PC-3 (cell line): Measurements from ENCODE around the gene PIGA. TPM values are rescaled to one million over a fixed set of nuclear protein-coding genes. Genes with fewer than 3 reads are reported as not detected.

Source experiments
- ATAC-seq: fragments of 200-7000 bp; cut with Tn5 transposase; 2 replicates; pipeline ENCODE4 v1.9.1; 2020; ENCODE audit warnings: mild to moderate bottlenecking, moderate library complexity
- BruUV-seq: library from RNA; stranded (reverse); fragments of 400-500 nt; replicated peaks from 2 replicates; lab custom pipeline; 2021; lab: Mats Ljungman, UMichigan
- CTCF ChIA-PET: fragments of 300-600 bp; sonication (Branson Sonifier 250); formaldehyde crosslinking; loops from one replicate; lab custom pipeline; 2022; ENCODE audit warnings: antibody characterized with exemption; lab: Charles Lee
- POLR2A ChIA-PET: fragments of 300-600 bp; sonication (Branson Sonifier 250); formaldehyde crosslinking; loops from one replicate; lab custom pipeline; 2022; ENCODE audit warnings: antibody characterized with exemption; ENCODE audit not compliant: unreplicated experiment; lab: Charles Lee
- DNase-seq: peaks from one replicate; pipeline ENCODE4 v3.0.0-alpha.2; 2015
- H2AFZ ChIP-seq: fragments of 300-600 bp; sonication (generic); 2 replicates; pipeline ENCODE4 v1.6.0; 2016; ENCODE audit warnings: antibody characterized with exemption, low read length
- H3F3A ChIP-seq: fragments of 300-600 bp; sonication (generic); one replicate; pipeline ENCODE4 v1.6.0; 2017; ENCODE audit warnings: antibody characterized with exemption, low read length, control low read depth, mild to moderate bottlenecking; ENCODE audit not compliant: unreplicated experiment
- H3K27ac ChIP-seq: fragments of 300-600 bp; sonication (generic); 2 replicates; pipeline ENCODE4 v1.5.1; 2016; ENCODE audit warnings: mild to moderate bottlenecking, low read length
- H3K27me3 ChIP-seq: fragments of 300-600 bp; sonication (generic); 2 replicates; pipeline ENCODE4 v1.6.1; 2016; ENCODE audit warnings: low read length, mixed read lengths
- H3K36me3 ChIP-seq: fragments of 300-600 bp; sonication (generic); 2 replicates; pipeline ENCODE4 v1.6.1; 2016; ENCODE audit warnings: low read depth, mixed run types, low read length, mixed read lengths
- H3K4me1 ChIP-seq: fragments of 300-600 bp; sonication (generic); 2 replicates; pipeline ENCODE4 v1.5.1; 2016; ENCODE audit warnings: low read length; ENCODE audit not compliant: insufficient read depth
- H3K4me2 ChIP-seq: fragments of 300-600 bp; sonication (generic); 2 replicates; pipeline ENCODE4 v1.6.0; 2016; ENCODE audit warnings: low read length
- H3K4me3 ChIP-seq: fragments of 300-600 bp; sonication (generic); 2 replicates; pipeline ENCODE4 v1.5.1; 2016; ENCODE audit warnings: mild to moderate bottlenecking, low read length, mixed read lengths
- H3K79me2 ChIP-seq: fragments of 300-600 bp; sonication (generic); 2 replicates; pipeline ENCODE4 v1.6.1; 2017; ENCODE audit warnings: low read length, mixed read lengths
- H3K9ac ChIP-seq: fragments of 300-600 bp; sonication (generic); 2 replicates; pipeline ENCODE4 v1.6.0; 2016; ENCODE audit warnings: mild to moderate bottlenecking, low read length
- H3K9me2 ChIP-seq: fragments of 300-600 bp; sonication (generic); replicated peaks from 2 replicates; pipeline ENCODE4 v1.6.1; 2016; ENCODE audit warnings: mixed run types, low read length, mixed read lengths
- H3K9me3 ChIP-seq: fragments of 300-600 bp; sonication (generic); 2 replicates; pipeline ENCODE4 v1.6.1; 2016; ENCODE audit warnings: low read length, mixed read lengths
- H4K20me1 ChIP-seq: fragments of 300-600 bp; sonication (generic); 2 replicates; pipeline ENCODE4 v1.6.1; 2016; ENCODE audit warnings: low read length, mixed read lengths
- EZH2 ChIP-seq: fragments of 300-600 bp; sonication (generic); IDR thresholded peaks from one replicate; pipeline ENCODE4 v1.6.1; 2017; ENCODE audit warnings: antibody characterized with exemption, mild to moderate bottlenecking, low read length; ENCODE audit not compliant: unreplicated experiment
- EZH2phosphoT487 ChIP-seq: fragments of 300-600 bp; sonication (generic); IDR thresholded peaks from 2 replicates; pipeline ENCODE4 v1.6.1; 2018; ENCODE audit warnings: mild to moderate bottlenecking, antibody characterized with exemption, low read length, borderline replicate concordance
- intact Hi-C: fragments of 100-400 bp; cut with micrococcal nuclease; formaldehyde crosslinking; loops from 2 replicates; pipeline ENCODE4 v1.9.0; 2023
- total RNA-seq: library from RNA; depleted of rRNA; stranded (reverse); fragments of >200 nt; gene quantifications from 2 replicates; pipeline ENCODE4 v1.2.3, GENCODE V29; 2014
- TF ChIP-seq, protein P1 (sequence below): fragments of 300-600 bp; sonication (generic); conservative IDR thresholded peaks from 2 replicates; pipeline ENCODE4 v1.5.1; 2017; ENCODE audit warnings: antibody characterized with exemption, low read depth, mild to moderate bottlenecking, low read length

Gene PIGA
- total RNA-seq, 1 experiment from 2014 or later, result 17.9 TPM

DNA sequence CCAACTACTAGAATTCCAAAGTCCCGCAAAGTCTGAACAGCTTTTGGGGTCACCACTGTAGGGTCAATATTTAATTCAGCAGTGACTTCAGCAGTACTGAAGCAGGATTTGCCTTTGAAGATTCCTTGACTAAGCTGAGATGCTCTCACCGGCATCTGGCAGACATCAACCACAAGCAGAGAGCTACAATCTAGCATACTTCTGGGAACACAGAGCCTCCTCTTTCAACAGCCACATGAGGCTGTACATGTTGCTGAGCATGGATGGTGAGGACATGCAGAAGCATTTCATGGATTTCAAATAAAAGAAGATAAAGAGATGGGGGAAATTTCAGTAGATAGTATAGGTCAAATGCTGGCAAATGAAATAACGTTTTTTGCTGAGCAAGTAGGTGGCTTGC, 13.3 kb downstream of the PIGA start:
- Histone ChIP-seq H3K27me3 (no peaks in the 10 kb centered on the region), H3K79me2 (no peaks in the 10 kb centered on the region), H3K9me3 (no peaks in the 10 kb centered on the region), H3K9ac (no peak overlapping the region), H3K36me3 (peaks cover 10% of the 10 kb centered on the region), H3K27ac (no peak overlapping the region), H3K4me3 (no peak overlapping the region), H3K4me2 (no peak overlapping the region), H4K20me1 (no peaks in the 10 kb centered on the region), H2AFZ (no peak overlapping the region), H3F3A (no peaks in the 10 kb centered on the region), H3K9me2 (no peaks in the 10 kb centered on the region), H3K4me1 (no peaks in the 10 kb centered on the region)
- DNase-seq (no peak), ATAC-seq (no peak)
- CTCF ChIA-PET, result no interaction called here
- TF ChIP-seq, protein P1, sequence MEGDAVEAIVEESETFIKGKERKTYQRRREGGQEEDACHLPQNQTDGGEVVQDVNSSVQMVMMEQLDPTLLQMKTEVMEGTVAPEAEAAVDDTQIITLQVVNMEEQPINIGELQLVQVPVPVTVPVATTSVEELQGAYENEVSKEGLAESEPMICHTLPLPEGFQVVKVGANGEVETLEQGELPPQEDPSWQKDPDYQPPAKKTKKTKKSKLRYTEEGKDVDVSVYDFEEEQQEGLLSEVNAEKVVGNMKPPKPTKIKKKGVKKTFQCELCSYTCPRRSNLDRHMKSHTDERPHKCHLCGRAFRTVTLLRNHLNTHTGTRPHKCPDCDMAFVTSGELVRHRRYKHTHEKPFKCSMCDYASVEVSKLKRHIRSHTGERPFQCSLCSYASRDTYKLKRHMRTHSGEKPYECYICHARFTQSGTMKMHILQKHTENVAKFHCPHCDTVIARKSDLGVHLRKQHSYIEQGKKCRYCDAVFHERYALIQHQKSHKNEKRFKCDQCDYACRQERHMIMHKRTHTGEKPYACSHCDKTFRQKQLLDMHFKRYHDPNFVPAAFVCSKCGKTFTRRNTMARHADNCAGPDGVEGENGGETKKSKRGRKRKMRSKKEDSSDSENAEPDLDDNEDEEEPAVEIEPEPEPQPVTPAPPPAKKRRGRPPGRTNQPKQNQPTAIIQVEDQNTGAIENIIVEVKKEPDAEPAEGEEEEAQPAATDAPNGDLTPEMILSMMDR, result no peak
- no peak for TF ChIP-seq EZH2phosphoT487
- TF ChIP-seq EZH2, result no peak
- BruUV-seq, result no TSS peak
- intact Hi-C loops, result no loop called here
- POLR2A ChIA-PET, result no interaction called here

DNA sequence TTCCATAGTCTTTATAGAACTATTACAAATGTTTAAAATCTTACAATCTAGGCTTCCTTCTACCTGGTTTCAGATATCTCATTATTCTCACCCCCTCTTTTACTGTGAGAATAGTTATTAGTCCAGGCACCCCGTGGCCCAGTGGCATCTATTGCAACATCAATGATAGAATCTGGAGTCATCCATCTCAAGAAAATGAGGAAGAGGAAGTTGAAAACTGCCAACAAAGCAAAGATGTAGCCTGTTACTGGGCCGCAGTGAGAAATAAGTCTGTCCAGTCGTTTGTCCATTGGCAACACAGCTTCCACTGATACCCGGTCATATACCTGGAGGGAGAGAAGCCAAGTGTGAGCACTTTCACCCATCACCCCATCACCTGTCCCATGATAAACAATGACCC, 13.9 kb downstream of the PIGA start:
- Histone ChIP-seq H3K4me1 (no peaks in the 10 kb centered on the region), H3K36me3 (peaks cover 10% of the 10 kb centered on the region), H4K20me1 (no peaks in the 10 kb centered on the region), H2AFZ (no peak overlapping the region), H3K79me2 (no peaks in the 10 kb centered on the region), H3K9me2 (no peaks in the 10 kb centered on the region), H3K4me3 (no peak overlapping the region), H3K9me3 (no peaks in the 10 kb centered on the region), H3K4me2 (no peak overlapping the region), H3F3A (no peaks in the 10 kb centered on the region), H3K9ac (no peak overlapping the region), H3K27me3 (no peaks in the 10 kb centered on the region), H3K27ac (no peak overlapping the region)
- BruUV-seq, result no TSS peak
- ATAC-seq, result no peak
- TF ChIP-seq EZH2phosphoT487 (no peak), EZH2 (no peak)
- TF ChIP-seq, protein P1, result no peak
- CTCF ChIA-PET, result no interaction called here
- intact Hi-C loops, result no loop called here
- POLR2A ChIA-PET, result no interaction called here
- DNase-seq, result no peak

DNA sequence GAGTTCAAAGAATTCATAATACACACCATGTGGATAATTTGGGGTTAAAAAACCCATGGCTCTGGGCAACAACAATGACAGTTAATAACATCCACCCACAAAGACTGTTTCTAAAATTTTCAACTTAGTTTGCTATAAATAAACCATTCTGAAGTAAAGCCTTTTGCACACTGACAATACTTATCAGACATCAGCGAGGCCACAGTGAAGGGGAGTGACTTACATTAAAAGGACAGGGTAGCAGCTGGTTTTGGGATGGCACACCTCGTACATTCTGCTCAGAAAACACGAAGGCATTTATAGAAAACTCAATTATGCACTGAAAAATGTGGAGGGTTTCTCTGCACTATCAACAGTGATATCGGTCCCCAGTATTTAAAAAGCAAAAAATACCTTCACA, 15.0 kb downstream of the PIGA start:
- Histone ChIP-seq H3K27ac (no peak overlapping the region), H3F3A (no peaks in the 10 kb centered on the region), H3K4me2 (no peak overlapping the region), H3K27me3 (no peaks in the 10 kb centered on the region), H3K9ac (no peak overlapping the region), H4K20me1 (no peaks in the 10 kb centered on the region), H3K4me3 (no peak overlapping the region), H3K79me2 (no peaks in the 10 kb centered on the region), H3K36me3 (peaks cover 10% of the 10 kb centered on the region), H3K9me2 (no peaks in the 10 kb centered on the region), H2AFZ (no peak overlapping the region), H3K4me1 (no peaks in the 10 kb centered on the region), H3K9me3 (no peaks in the 10 kb centered on the region)
- no peak for ATAC-seq
- no TSS peak for BruUV-seq
- POLR2A ChIA-PET, result no interaction called here
- intact Hi-C loops, result no loop called here
- no peak for DNase-seq
- no peak for TF ChIP-seq EZH2
- no peak for TF ChIP-seq EZH2phosphoT487
- TF ChIP-seq, protein P1, result no peak
- CTCF ChIA-PET, result no interaction called here
